ENCODE results near the gene RGS3. TPM values are rescaled to one million over a fixed set of nuclear protein-coding genes. Genes with fewer than 3 reads are reported as not detected.

Gene RGS3
- polyA plus RNA-seq, 3 donors, result 41.4 to 49.8 (median 45.1) TPM

DNA sequence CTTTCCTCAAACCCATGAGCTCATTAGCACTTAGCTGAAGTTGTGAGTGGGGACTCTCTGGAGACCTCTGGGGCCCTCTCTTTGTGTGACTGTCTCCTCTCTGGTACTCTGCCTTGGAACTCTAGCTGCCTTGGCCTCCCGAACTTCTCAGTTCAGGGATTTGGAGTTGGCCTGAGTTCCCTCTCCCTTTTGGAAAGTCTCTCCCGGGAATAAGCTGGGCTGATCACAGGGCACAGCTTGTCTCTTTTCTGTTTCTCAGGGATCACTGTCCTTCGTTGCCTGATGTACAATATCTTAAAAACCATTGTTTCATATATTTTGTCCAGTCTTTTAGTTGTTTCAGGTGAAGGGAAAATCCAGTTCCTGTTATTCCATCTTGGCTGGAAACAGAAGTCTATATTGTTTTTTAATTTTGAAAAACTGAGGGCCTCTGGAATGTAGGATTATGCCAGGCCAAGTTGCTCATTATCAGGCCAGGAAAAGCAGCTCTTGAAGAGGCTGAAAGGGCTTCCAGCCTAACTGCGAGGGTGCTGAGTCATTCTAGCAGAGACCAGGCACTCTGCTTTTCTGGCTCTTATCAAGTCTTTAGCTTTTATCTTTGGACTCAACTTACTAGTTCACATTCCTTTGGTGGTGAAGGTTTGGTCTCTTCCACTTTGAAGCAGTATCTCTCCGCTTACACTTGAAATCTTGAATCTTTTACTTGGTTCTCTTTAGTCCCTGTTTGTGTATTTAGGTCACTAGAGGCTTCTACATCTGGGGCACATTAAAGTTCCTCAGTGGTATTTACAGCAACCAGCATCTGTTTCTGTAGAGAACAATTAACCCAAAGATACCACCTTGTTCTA lies 8.4 kb upstream of the RGS3 start:
- DNase-seq (ENCODE audit: extremely low read depth in 1 of 11, low read depth in 9 of 11, low spot score in 4 of 11), result no peak

DNA sequence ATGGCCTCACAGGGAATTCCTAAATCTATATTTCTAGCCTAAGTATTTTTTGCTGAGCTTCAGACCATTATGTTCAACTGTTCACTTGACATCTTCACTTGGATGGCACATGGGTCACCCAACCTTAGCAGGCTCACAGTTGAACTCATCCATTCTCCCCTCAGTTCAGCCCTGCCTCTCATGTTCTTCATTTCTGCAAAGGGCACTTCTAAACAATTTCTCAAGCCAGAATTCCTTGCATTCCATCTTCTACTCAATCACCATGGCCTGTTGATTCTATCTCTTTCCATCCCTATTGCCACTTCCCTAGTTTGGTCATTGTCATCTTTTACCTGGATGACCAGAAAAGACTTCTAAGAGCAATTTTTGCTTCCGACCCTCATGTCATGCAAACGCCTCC lies 7.3 kb upstream of the RGS3 start:
- DNase-seq (ENCODE audit: extremely low read depth in 1 of 11, low read depth in 9 of 11, low spot score in 4 of 11), result no peak

- DNase-seq (ENCODE audit: extremely low read depth in 1 of 11, low read depth in 9 of 11, low spot score in 4 of 11), result no peak
Observed at GRCh38 chr9:113461285-113461684, 2.2 kb upstream of the RGS3 start.

- DNase-seq (ENCODE audit: extremely low read depth in 1 of 11, low read depth in 9 of 11, low spot score in 4 of 11), result no peak
Observed at GRCh38 chr9:113461943-113462342, 1.6 kb upstream of the RGS3 start.

DNA sequence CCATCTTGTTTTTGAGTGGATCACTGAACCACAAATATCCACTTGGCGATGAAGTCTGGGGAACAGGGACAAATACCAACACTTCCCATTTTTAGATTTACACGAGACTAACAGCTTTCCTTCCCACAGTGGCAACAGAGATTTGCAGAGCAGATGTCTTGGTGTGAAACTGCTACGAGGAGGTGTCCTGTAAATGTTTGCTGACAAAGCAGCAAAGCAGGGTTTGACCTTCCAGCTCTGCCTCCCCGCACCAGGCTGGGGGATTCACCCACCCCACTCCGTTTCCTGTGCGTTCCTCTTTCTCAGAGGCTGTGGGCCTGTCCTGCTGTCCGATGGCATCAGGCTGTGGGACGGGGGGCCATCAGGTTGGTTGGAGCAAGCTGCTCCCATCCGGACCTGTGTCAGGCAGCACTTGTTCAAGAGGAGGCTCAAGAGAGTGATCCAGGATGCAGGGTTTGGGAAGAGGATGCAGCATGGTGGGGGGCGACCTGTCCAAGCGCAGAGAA lies 693 bp upstream of the RGS3 start:
- no peak for DNase-seq (ENCODE audit: extremely low read depth in 1 of 11, low read depth in 9 of 11, low spot score in 4 of 11)

DNA sequence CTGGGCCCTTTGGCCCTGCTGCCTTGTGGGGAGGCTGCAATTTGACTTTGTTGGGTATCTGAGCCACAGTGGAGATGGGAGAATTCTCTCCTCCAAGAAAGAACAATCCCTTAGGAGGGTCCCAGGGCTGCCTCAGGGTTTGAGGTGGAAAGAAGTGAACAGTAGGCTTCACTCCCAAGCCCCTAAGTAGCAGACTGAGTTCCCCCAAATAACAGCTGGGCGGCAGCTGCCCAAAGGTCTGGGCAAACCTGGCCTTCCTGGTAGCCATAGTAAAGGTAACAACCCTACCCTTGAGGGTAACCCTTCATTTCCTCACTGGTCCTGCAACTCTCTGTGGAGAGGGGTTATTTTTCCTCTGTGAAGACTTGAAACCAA lies 746 bp downstream of the RGS3 start:
- DNase-seq (ENCODE audit: extremely low read depth in 1 of 11, low read depth in 9 of 11, low spot score in 4 of 11), result no peak

DNA sequence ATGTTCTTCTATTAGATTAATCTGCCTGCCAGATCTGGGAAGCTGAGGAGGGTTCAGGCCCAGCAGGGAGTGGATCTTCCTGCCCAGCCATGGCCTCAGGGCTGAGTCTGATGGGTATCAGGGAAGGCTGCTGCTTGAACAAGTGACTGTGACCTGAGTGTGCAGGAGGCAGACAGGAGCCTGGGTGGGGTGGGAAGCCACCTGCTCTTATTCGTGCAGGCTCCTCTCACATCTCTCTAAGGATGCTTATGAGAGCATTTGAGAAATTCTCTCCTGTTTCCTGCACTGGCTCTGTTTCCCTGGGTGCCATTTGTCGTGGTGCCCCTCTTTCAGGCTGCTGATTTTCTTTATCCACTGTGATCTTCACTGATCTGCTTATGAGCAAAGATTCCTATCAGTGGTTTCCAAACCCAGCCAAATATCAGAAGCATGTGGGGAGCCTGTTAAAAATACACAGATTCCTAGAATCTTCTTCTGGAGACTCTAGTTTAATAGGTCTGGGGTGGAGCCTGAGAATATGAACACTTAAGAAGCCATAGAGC lies 2.1 kb downstream of the RGS3 start:
- DNase-seq (ENCODE audit: extremely low read depth in 1 of 11, low read depth in 9 of 11, low spot score in 4 of 11), result no peak

- DNase-seq (ENCODE audit: extremely low read depth in 1 of 11, low read depth in 9 of 11, low spot score in 4 of 11), result no peak
Observed at GRCh38 chr9:113467183-113467582, 3.7 kb downstream of the RGS3 start.

DNA sequence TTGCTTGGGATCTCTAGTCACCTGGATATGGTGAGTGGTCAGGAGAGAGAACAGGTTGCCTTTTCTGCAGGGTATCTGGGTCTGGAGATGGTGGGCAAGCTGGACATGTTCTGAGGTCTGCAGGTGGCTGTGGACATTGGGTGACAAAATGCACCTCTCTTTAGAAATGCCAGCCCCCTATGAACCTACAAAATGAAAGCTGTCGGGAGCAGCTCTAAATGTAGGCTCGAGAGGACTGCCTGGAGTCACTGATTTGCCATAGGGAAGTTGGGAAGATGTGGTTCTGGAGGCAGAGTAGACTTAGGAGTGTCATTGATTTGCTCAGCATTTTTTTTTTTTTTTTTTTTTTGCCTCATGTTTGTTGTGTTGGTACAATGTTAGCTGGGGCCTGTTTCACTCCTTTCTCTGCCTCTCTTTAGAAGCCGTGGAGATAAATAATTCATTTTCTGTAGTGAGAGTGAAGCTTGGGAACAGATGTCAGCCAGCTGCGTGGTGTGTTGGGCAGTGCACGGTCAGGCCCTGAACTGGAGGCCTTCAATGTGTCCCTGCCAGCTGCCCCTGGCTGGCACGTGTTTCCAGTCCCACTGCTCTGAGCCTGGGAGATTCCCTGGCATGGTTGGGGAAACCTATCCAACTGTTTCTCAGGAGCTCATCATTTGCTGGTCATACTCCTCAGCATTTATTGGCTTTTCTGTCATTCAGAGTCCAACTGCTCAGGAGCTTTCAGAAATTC lies 5.4 kb downstream of the RGS3 start:
- no peak for DNase-seq (ENCODE audit: extremely low read depth in 1 of 11, low read depth in 9 of 11, low spot score in 4 of 11)

DNA sequence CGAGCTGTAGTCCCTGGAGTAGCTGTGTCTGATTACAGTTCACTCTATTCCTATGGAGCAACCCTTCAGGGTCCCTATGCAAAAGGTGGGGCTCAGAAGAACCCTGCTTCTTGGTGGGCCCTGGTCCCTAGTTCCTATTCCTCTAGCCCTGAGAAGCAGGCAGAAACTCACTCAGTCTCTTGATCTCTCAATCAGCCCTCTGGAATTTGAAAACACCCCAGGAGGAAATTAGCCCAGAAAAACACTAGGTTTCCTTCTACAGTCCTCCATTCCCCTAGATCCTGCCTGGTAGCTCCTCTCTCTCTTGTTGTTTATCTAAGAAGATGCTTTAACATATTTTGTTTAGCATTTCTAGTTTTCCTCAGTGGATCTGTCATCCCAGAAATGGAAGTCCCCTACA lies 7.6 kb downstream of the RGS3 start:
- no peak for DNase-seq (ENCODE audit: extremely low read depth in 1 of 11, low read depth in 9 of 11, low spot score in 4 of 11)

DNA sequence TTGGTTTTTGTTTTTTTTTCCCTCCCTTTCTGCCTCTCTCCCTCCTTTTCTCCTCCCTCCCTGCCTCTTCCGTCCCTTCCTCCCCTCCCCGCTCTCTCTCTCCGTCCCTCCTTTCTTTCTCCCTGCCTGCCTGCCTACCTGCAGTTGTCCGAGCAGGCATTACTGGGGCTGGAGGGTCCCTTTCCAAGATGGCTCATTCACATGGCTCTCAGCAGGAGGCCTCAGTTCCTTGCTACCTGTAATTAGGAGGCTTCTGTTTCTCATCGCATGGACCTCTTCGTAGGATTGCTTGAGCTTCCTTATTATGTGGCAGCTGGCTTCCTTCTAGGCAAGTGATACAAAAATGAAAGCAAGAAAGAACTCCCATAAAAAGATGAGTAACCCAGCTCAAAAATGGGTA lies 8.0 kb downstream of the RGS3 start:
- no peak for DNase-seq (ENCODE audit: extremely low read depth in 1 of 11, low read depth in 9 of 11, low spot score in 4 of 11)

DNA sequence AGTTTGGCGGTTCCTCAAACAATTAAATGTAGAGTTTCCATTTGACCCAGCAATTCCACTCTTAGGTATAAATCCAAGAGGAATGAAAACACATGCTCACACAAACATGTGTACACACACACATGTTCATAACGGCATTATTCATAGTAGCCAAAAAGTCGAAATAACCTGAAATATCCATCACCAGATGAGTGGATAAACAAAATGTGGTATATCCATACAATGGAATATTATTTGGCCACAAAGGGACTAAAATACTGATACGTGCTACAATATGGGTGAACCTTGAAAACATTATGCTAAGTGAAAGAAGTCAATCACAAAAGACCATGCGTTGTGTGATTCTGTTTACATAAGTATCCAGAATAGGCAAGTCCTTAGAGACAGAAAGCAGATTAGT lies 8.7 kb downstream of the RGS3 start:
- no peak for DNase-seq (ENCODE audit: extremely low read depth in 1 of 11, low read depth in 9 of 11, low spot score in 4 of 11)

- DNase-seq (ENCODE audit: extremely low read depth in 1 of 11, low read depth in 9 of 11, low spot score in 4 of 11), result no peak
Observed at GRCh38 chr9:113474360-113475028, 11.0 kb downstream of the RGS3 start.

DNA sequence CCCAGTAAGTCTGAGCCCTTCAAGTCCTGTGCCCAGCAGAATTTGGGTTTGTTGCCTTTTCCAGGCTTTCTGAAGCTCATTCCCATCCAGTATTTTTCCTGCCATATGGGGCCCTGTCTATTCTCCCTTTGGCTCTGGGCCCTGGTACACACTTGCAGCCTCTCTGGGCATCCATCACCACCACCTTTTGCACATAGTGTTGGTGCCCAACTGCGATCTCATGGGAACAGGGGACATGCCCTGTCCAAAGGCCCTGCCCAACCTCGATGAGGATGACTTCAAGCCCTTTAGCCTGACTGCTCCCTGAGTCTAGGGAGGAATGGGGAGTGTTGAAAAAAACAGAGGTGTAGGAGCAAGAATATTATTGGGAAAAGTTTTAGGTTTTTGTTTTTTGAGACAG lies 11.5 kb downstream of the RGS3 start:
- DNase-seq (ENCODE audit: extremely low read depth in 1 of 11, low read depth in 9 of 11, low spot score in 4 of 11), result no peak

DNA sequence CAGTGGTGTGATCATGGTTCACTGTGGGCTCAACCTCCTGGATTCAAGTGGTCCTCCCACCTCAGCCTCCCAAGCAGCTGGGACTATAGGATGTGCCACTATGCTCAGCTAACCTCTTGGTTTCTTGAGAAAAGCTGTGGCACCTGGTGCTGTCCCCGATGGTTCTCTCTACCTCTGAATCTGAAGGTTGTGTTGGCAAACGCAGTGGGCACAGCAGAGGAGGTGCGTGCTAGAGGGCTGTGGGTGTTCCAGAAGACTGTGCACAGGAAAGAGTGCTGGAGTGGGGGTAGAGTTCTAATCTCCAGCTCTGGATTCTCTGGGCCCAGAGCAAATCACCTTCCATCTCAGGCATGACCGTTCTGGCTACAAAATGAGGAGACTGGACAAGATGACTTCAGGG lies 12.5 kb downstream of the RGS3 start:
- no peak for DNase-seq (ENCODE audit: extremely low read depth in 1 of 11, low read depth in 9 of 11, low spot score in 4 of 11)

DNA sequence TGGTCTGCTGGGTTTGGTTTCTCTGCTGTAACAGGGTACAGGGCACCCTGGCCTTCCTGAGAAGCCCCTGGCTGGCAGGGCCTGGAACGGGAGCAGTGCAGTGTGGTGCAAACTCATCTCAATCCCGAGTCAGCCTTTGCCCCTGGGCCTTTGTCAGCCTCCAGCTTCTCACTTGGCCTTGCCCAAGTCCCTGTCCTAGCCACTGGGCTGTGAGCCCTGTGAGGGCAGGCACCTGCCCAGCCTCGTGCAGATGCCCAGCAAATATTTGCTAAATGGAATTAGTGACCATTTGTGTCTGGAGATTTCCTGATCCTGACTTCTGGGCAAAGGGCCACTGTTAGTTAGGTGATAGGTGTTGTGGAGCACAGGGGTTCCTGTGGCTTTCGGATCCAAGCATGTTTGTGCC lies 13.0 kb downstream of the RGS3 start:
- no peak for DNase-seq (ENCODE audit: extremely low read depth in 1 of 11, low read depth in 9 of 11, low spot score in 4 of 11)

DNA sequence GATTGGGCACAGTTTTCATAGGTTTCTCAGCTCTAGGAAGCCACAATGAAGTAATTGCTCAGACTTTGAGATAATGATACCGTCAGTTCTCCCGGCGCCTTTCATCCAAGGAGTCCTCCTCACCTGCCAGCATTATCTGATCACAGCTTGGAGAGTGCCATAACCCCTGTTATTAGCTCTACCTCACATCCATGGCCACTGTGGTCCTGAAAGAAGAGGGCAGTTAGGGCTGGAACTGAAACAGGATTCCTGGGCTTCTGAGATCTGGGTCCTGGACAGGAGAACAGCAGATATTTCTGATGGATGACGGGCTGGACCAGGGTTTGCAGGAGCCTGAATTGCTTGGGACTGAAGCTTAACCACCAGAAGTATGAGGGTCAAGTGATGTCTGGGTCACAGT lies 13.5 kb downstream of the RGS3 start:
- no peak for DNase-seq (ENCODE audit: extremely low read depth in 1 of 11, low read depth in 9 of 11, low spot score in 4 of 11)

DNA sequence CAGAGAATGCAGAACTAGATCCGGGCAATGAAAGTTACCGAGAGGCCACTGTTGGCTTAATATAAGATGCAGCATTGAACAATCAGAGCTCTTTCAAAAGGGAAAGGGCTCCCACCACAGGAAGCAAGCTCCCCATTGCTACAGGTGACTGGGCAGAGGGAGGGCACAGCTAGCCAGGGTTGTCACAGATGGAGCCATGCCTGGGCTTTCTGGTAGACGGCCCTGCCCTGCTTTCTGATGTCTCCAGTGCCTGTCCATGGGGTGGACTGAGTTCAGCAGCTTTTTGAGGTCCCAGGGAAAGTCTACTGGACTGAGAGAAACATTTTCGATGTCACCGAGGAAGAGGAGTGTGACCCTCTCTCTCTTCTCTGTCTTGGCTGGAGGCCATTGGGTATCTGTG lies 14.1 kb downstream of the RGS3 start:
- no peak for DNase-seq (ENCODE audit: extremely low read depth in 1 of 11, low read depth in 9 of 11, low spot score in 4 of 11)

DNA sequence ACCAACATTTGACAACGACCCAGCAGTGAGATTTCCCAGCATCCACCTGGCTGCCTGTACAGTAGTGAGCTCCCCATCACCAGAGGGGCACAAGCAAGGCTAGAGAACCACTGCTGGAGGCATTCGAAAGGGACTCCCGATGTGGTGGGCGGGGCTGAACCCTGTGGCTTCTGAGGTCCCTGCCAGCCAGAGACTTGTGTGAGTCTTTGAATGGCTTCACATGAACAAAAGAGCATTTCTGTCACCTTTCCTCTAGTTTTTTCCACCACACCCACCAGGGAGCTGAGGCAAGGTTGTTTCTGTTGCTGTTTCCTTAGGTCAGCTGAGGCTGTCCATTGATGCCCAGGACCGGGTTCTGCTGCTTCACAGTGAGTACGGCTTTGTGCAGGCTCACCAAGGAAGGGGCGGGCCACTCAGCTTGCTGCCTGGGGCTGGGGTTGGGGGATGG lies 15.7 kb downstream of the RGS3 start:
- DNase-seq (ENCODE audit: extremely low read depth in 1 of 11, low read depth in 9 of 11, low spot score in 4 of 11), result no peak

DNA sequence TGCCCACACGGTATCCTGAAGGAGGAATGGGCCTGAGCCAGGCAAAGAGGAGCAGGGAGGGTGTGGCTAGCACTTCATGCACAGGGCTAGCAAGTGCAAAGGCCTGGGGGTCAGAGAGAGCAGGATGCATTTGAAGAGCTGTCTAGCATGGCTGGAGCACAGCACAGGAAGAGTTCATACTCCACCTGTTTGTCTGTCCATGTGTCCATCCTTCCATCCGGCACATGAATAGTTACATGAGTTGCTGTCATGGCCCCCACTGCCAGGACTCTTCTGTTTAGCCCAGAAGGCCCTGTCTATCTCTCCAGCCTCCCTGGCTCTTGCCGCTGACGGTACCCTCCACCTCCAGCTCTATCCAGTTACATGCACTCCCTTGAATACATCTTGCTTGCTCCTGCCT lies 17.1 kb downstream of the RGS3 start:
- DNase-seq (ENCODE audit: extremely low read depth in 1 of 11, low read depth in 9 of 11, low spot score in 4 of 11), result no peak
